Measurements from ENCODE around the gene PLEKHA6.

The PLEKHA6 gene

GRCh38 chr1:204380293-204380831 is 20.6 kb upstream of the PLEKHA6 start:
- no peak for DNase-seq (ENCODE audit: low spot score)

DNA sequence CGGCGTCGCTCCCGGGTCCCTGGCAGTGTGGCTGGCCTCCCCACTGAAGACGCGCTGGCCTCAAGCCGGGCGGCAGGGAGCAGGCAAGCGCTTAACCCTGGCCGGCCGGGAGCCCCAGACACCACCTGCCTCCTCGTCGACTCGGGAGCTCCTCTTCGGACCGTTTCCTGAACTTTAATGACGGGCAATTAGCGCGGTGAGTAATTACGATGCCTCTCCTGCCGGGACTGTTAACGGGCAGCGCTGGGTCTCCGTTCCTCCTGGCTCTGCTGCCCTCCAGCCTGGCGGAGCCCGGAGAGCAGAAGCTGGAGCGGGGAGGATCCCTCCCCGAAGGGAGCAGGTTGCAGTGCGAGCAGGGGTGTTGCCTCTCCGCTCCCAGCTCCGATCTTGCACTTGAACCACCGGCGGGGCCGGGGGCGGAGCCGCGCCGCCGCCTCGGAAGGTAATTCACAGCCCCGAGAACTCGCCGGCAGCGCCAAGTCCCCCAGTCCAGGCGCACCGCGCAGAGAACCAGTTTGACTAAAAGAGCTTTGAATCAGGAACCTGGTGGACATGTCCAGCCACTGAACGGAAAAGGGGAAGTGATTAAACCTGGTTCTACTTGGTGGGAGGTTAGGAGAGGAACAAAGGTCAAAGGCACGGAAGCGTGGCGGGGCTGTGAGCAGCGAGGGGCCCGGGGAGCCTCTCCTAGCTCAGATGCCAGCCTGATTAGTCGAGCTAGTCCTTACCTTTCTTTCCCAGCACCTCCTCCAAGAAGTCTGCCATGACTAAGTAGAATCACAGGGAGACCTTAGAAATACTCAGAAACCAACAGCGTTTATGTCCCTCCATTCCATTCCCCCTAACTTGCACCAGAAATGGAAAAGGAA is 18.3 kb upstream of the PLEKHA6 start:
- DNase-seq (ENCODE audit: low spot score) = peak; percentile 49

DNA sequence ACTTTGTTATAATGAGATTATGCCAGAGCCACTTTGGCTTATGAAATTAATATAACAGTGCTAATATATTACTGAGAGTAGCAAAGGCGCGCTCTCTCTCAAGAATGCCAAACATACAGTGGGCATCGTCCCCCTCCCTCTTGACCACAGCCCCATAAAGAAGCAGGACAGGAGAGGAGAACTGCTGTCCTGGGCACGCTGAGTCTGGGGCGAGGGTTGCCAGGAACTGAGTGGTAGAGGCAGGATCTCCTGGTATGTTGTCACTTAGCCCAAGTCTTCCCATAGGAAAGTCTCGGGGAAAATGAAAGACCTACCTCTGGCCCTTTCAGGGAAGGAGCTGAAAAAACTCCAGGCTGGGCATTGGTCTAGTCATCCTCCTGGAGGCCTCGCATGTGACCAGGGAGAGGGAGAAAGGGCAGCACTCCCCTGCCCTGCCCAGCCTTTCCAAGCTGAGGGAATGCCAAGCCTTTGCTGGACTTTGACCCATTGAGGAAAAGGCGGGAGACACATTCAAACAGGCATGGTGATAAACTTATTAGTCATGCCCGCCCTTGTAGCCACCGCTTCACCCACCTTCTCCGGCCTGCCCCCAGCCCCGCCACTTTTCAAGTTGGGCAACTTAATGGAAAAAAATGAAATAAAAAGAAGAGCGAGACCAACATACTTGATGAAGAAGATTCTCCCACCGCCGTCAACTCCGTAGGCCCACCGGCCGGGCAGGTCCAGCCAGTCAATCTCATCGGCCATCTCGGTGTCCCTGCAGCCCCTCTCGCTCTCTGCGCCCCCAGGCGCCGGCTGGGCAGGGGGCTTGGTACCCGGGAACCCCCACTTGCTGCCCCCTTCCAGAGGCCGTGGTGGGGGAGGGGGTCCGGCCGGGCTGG is 17.4 kb upstream of the PLEKHA6 start:
- DNase-seq (ENCODE audit: low spot score) = peak; percentile 30

DNA sequence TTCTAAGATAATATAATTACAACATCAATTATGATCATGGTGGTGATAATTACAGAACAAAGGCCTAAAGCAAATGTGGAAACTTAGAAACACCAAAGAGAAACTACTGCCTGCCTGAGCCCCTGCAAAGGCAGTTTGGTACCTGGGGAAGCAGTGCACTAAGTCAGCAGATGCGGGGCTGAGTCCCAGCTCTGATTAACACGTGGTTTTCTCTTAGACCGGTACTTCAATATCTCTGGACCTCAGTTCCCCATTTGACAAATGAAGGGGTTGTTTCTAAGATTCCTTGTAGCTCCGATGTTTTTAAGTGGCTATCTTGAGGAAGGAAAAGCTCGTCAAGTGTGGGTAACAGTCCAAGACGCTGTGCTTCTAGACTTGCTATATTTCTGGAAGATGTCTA is 16.7 kb upstream of the PLEKHA6 start:
- DNase-seq (ENCODE audit: low spot score) = no peak

DNA sequence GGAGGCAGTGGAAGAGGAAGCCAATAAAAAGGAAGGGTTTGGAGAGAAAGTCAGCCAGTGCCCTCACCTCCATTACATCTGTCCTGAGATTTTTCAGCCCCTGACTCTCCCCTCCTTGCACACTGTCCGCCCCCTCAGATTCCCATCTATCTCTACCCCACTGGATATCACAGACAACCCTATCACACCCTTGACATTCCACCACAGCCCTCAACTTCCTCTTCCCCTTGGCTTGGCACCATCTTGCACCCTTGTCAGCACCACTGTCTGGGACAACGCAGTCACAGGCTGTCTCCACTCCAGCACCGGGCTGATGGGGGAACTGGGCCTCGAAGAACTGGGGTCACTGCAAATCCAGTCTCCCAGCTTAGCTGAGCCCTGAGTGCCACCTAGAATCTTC is 14.2 kb upstream of the PLEKHA6 start:
- DNase-seq (ENCODE audit: low spot score) = no peak

- DNase-seq (ENCODE audit: low spot score) = peak; percentile 86
These were observed 10.4 kb upstream of the PLEKHA6 start for GRCh38 chr1:204370176-204370575.

- DNase-seq (ENCODE audit: low spot score) = peak; percentile 93
These were observed 9.4 kb upstream of the PLEKHA6 start for GRCh38 chr1:204368996-204369726.

GRCh38 chr1:204367956-204368355 is 8.2 kb upstream of the PLEKHA6 start:
- no peak for DNase-seq (ENCODE audit: low spot score)

GRCh38 chr1:204367193-204367858 is 7.6 kb upstream of the PLEKHA6 start:
- DNase-seq (ENCODE audit: low spot score) = no peak

GRCh38 chr1:204366759-204367158 is 7.0 kb upstream of the PLEKHA6 start:
- no peak for DNase-seq (ENCODE audit: low spot score)

DNA sequence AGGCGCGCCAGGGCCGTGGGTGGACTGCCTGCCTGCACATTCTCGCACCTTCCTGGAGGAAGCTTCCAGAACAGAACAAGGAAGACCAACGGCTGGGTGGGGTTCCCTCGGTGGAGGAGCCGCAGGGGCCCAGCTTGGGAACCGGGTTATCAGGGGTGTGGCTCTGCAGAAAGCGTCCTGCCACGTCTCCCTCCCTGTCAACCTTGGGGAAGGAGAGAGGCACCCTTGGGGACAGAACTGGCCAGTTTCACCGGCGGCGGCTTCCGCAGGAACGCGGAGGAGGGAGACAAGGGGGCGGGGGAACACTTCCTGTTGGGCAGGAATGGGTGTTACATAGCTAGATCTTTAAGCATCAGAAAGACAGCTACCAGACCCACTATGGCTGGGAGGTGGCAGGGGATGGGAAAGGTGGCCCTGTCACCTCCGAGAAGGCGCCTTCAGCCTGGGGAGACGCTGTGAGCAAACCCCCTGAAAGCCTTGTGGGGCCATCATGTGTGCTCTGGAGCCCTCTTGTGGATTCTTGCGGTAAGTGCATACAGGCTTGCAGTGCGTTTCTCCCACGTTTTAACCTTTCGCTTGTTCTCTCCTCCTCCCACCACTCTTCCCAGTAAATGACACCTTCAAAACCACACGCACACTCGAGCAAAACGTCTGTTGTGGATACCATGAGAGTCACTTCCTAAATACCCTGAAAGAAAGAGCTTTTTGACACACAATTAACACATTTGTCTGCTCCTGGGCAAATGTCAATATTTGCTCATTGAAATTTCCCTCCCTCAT is 3.8 kb upstream of the PLEKHA6 start:
- DNase-seq (ENCODE audit: low spot score) = peak; percentile 84

DNA sequence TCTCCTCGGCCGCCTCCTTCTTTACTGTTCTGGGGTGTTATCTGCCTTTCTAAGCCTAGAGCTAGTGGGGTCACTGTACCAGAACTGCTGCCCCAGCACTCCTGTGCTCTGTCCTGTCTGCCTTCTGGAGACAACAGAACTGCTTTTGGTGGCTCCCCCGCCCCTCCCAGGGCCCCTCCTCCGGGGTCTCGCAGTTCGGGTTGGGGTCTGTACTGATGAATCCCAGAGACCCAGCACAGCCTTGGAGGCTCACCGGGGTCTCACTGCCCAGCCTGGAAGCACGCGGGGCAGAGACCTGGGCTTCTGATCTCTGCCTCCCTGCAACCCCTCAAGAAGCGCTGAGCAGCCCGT is 3.2 kb upstream of the PLEKHA6 start:
- DNase-seq (ENCODE audit: low spot score) = no peak

- no peak for DNase-seq (ENCODE audit: low spot score)
These were observed 2.1 kb upstream of the PLEKHA6 start for GRCh38 chr1:204361781-204362180.

DNA sequence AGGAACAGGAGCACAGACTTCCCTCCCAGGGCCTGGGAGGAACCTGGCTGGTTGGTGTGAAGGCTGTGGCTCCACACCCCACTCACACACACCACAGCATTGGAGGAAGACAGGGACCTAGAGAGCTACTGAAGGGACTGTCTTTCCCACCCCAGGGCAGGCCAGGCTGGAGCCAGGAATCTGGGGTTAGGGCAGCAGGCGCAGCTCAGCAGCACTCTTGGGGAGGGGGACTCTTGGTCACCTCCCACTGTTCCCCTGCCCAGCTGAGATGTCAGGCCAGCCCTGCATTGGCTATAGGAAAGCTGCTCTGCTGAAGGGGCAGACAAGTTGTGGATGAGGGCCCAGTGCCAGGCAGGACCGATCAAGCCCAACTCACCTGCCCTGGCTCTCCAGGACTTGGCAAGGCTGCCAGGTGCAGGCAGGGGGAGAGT is 1.6 kb upstream of the PLEKHA6 start:
- no peak for DNase-seq (ENCODE audit: low spot score)

DNA sequence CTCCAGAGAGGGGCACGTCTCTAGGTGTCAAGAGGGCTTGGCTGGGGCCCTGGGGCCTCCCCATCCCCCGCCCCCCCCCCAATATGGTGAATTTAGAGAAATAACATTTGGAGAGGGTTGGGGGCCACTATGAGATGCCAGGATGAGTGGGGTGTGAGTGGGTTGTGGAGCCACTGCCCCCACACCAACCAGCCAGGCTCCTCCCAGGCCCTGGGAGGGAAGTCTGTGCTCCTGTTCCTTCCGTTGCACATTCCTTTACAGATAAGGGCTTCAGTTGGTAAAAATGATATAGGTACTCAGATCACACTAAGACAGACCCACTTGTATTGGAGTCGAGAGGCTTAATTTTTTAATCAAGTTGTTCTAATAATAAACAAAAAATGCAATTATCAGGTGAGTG is 585 bp upstream of the PLEKHA6 start:
- DNase-seq (ENCODE audit: low spot score) = no peak

- no peak for DNase-seq (ENCODE audit: low spot score)
These were observed 627 bp downstream of the PLEKHA6 start for GRCh38 chr1:204359131-204359473.

DNA sequence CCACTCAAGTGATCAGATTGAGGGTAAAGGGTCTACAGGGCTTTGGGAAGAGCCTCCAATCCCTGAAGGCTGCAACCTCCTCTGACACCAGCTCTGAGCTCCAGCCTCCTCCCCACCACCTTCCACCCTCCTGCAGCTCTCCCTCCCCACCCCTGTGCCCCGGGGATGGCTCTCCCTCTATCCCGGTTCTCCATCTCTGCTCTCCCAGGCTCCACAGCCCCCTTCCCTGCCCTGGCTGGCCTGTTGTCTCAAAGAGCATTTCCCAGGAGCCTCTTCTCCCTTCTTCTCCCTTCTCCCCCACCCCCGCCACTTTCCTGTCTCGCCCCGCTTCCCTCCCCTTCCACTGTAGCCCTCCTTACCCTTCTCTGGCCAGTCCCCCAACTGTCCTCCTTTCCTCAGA is 1.1 kb downstream of the PLEKHA6 start:
- DNase-seq (ENCODE audit: low spot score) = no peak

- peak; percentile 69 for DNase-seq (ENCODE audit: low spot score)
These were observed 1.9 kb downstream of the PLEKHA6 start for GRCh38 chr1:204357551-204358490.

DNA sequence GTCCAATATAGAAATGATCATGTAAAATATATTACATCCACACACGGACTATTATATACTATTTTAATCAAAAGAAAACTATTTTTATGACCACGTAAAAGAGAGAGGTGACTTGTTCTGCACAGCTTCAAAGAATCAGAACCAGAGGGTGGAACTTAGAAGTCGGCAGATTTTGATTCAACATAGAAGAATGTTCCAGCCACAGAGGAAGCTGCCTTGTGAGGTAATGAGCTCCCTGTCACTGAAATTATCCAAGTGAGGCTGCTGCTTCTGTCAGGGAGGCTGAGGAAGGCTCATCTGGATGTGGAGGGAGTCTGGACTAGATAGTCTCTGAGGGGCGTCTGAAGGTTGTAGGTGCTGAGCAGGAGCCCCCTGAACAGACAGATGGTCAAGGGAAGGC is 2.7 kb downstream of the PLEKHA6 start:
- DNase-seq (ENCODE audit: low spot score) = no peak

DNA sequence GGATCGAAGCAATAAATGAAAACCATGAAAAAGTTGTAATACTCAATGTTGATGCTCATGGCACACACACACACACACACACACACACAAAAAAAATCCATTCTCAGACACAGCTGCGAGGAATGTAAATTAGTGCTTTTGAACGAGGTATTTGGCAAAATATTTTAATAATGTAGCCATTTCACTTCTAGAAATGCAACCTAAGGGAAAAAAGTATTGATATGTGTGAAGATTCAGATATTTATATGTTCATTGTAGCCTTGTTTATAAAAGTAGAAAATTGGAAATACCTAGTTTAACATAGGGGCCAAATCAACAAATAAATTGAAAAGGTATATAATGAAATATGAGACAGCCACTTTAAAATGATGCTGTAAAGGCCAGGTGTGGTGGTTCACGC is 3.8 kb downstream of the PLEKHA6 start:
- DNase-seq (ENCODE audit: low spot score) = no peak
